Measurements from ENCODE around the gene SPINK8. TPM values are rescaled to one million over a fixed set of nuclear protein-coding genes. Genes with fewer than 3 reads are reported as not detected.

The SPINK8 gene
- total RNA-seq, 1 experiment from 2014 or later = not detected

GRCh38 chr3:48345946-48346572, 12.6 kb upstream of the SPINK8 start:
- Histone ChIP-seq H2BK12ac (ENCODE audit: insufficient read length, low read depth, low read length) (no peak overlapping the region), H3K14ac (ENCODE audit: insufficient read depth, low read length) (no peak overlapping the region), H3K18ac (ENCODE audit: insufficient read length, low read depth, low read length) (no peak overlapping the region), H3K9me3 (ENCODE audit: control insufficient read depth, low read depth, low read length) (no peaks in the 10 kb centered on the region), H3K27ac (ENCODE audit: insufficient read length, low read depth, low read length) (no peak overlapping the region), H3K4ac (ENCODE audit: low read depth, low read length) (no peak overlapping the region), H4K5ac (ENCODE audit: insufficient read length, low read depth, low read length) (no peak overlapping the region), H3K23ac (ENCODE audit: insufficient read length, low read depth, low read length) (no peak overlapping the region), H3K23me2 (ENCODE audit: insufficient read length, low read depth, low read length, poor library complexity, severe bottlenecking) (no peaks in the 10 kb centered on the region), H3K79me2 (ENCODE audit: insufficient read depth, low read length) (no peaks in the 10 kb centered on the region), H3K79me1 (ENCODE audit: insufficient read depth, low read depth, low read length, poor library complexity, severe bottlenecking) (no peaks in the 10 kb centered on the region), H3K4me2 (ENCODE audit: insufficient read depth, insufficient read length, low read length) (no peak overlapping the region), H3K9ac (ENCODE audit: extremely low read depth, insufficient read length, low read length) (no peak overlapping the region), H2AFZ (ENCODE audit: low read length) (no peak overlapping the region), H3K27me3 (ENCODE audit: insufficient read depth, low read length) (no peaks in the 10 kb centered on the region), H3K4me1 (ENCODE audit: insufficient read depth, low read length) (no peaks in the 10 kb centered on the region), H2BK20ac (ENCODE audit: low read depth, low read length, poor library complexity, severe bottlenecking) (no peak overlapping the region), H2BK5ac (ENCODE audit: insufficient read length, low read length) (no peak overlapping the region), H2BK15ac (ENCODE audit: low read depth, low read length) (no peak overlapping the region), H3K56ac (ENCODE audit: insufficient read length, low read depth, low read length) (no peak overlapping the region), H3T11ph (ENCODE audit: low read length) (no peak overlapping the region), H2AK5ac (ENCODE audit: insufficient read length, low read length) (no peak overlapping the region), H4K8ac (replicated peaks; ENCODE audit: insufficient read length, low read depth, low read length) (no peak overlapping the region), H2BK120ac (ENCODE audit: low read depth, low read length, poor library complexity, severe bottlenecking) (no peak overlapping the region), H4K20me1 (ENCODE audit: control insufficient read depth, insufficient read depth, insufficient read length) (no peaks in the 10 kb centered on the region), H4K91ac (ENCODE audit: insufficient read length, low read depth, low read length) (no peak overlapping the region)
- Mint-ChIP-seq H3K36me3 (ENCODE audit: insufficient read depth in 1 of 3, low read depth in 3 of 3) (no peaks in the 10 kb centered on the region), H3K4me3 (no peak overlapping the region), H3K27me3 (ENCODE audit: low read depth) (peaks cover 28% of the 10 kb centered on the region), H3K4me1 (no peaks in the 10 kb centered on the region), H3K9me3 (no peaks in the 10 kb centered on the region), H3K27ac (no peak overlapping the region)
- WGBS (ENCODE audit: extremely low coverage, insufficient read length, low lambda C conversion rate) = no CpG with 5 or more reads among the region's 2 CpGs
- TF ChIP-seq CTCF (conservative IDR thresholded peaks at IDR 0.05) = no peak
- no peak for DNase-seq
